Measurements from ENCODE around the gene KRT23.

KRT23 gene

DNA sequence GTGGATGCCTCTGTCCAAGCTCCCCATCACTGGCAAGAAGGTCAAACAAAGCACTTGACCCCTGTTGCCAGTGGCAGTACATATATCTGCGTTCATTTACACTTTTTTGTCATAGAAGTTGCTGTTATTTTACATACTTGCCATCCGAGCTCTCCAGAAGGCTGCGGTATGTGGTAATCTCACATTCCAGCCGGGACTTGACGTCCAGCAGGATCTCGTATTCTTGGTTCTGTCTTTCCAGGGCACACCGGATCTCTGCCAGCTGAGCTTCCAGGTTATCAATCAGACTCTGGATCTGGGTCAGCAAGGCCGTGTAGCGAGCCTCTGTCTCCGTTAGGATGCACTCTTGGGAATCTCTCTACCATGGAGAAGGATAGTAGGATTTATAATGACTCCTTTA lies 22.7 kb upstream of the KRT23 start:
- TF ChIP-seq, protein P1, sequence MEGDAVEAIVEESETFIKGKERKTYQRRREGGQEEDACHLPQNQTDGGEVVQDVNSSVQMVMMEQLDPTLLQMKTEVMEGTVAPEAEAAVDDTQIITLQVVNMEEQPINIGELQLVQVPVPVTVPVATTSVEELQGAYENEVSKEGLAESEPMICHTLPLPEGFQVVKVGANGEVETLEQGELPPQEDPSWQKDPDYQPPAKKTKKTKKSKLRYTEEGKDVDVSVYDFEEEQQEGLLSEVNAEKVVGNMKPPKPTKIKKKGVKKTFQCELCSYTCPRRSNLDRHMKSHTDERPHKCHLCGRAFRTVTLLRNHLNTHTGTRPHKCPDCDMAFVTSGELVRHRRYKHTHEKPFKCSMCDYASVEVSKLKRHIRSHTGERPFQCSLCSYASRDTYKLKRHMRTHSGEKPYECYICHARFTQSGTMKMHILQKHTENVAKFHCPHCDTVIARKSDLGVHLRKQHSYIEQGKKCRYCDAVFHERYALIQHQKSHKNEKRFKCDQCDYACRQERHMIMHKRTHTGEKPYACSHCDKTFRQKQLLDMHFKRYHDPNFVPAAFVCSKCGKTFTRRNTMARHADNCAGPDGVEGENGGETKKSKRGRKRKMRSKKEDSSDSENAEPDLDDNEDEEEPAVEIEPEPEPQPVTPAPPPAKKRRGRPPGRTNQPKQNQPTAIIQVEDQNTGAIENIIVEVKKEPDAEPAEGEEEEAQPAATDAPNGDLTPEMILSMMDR (IDR thresholded peaks at IDR 0.05; ENCODE audit: low read depth, low read length) = no peak

DNA sequence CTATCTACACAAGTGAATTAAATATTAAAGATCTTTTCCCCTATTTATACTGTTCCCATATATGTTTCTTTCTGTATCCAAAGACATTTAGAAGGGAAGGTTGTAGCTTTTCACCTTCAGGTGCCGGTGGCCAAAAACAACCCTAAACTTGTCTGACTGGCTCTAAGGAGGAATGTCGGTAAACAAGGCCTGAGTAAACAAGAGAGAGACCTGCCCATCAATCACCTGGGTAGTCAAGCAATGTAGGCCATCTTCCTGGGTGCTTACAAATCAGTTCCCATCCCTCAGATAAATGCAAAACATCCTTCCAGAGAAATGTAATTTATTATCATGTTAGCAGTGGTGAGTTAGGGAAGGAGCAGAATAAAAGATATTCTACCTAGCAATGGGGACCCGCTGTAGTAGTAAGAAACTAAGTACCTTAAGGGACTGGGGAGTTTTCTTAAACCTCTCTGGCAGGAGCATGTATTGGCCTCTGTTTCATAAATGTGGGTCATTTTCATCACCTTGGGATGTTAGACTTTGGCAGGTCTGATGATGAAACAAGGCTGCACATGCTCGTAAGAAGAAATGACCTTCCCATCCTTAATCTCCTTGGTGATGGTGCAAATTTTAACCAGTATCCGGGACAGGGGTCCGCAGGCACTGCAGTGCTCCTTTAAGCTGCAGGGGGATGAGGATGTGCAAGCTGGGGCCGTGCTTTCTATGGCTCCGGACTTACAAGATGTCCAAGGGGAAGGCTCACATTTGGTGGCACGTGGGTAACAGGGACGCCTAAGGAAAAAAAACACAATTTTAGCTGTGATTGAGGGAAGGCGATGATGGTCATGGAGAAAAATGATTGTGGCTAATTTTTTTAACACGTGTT lies 20.9 kb upstream of the KRT23 start:
- TF ChIP-seq, protein P1 (IDR thresholded peaks at IDR 0.05; ENCODE audit: low read depth, low read length) = no peak

More for the DNA sequence above, 22.7 kb upstream of the KRT23 start:
- H3K4me3 ChIP-seq (ENCODE audit: low read depth, low read length) = 0 out of 2 replicates have a peak overlapping the region, but pooled peaks have one; percentile 9

DNA sequence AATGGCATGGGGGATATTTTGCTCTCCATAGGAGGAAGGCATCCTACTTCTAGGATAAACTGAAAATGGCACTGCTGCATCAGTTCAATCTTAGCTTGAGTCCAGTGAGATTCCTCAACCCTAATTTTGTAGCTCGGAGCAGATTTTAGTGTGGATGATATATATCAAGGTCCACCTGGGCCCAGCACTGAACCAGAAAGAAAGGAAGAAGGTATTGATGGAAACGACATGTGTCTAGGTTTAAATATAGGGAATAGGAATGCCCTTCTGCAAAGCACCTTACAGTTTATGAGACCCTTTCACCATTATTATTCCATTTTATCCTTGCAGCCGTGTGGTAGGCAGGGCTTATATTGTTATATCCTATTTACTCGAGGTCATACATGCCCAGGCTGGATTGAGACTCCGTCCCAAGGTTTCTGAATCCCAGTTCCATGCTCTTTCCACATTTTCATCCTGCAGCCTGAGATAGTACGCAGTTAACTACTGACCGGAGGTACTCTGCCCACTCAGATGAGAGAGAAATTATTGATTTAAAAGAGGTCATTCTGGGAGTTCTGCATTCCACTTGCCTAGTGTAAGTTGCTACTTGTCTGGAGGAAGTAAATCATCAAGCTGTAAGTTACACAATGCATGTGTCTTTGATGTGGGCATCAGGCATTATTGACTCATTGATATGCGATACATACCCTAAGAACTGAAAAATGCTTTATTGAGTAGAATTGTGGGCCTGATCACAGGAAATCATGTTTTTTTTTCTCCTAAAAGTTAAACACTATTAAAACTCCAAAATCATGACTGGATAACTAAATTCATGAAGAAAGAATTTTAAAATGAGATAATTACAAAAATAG lies 19.2 kb upstream of the KRT23 start:
- TF ChIP-seq, protein P1 (IDR thresholded peaks at IDR 0.05; ENCODE audit: low read depth, low read length) = no peak
- no peak overlapping the region for H3K4me3 ChIP-seq (ENCODE audit: low read depth, low read length)

More for the DNA sequence above, 20.9 kb upstream of the KRT23 start:
- H3K4me3 ChIP-seq (ENCODE audit: low read depth, low read length) = no peak overlapping the region

DNA sequence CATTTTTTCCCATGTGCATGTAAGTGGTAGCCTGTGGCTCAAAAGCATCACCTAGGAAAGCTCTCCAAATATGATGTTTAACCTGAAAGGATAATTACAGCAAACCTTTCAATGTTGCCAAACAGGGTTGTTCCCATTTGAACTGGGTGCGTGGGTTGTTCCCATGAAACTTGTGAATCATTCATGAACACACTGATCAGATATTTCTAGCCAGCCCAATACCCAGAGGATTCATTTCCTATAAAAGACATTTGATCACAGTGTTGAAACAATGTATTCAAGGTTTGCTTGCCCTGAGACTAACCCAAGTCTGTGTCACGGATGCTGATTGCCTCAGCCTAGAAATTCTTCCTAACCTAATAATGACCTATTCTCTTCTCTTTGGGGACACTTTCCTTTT lies 16.4 kb upstream of the KRT23 start:
- no peak overlapping the region for H3K4me3 ChIP-seq (ENCODE audit: low read depth, low read length)
- TF ChIP-seq, protein P1 (IDR thresholded peaks at IDR 0.05; ENCODE audit: low read depth, low read length) = no peak

DNA sequence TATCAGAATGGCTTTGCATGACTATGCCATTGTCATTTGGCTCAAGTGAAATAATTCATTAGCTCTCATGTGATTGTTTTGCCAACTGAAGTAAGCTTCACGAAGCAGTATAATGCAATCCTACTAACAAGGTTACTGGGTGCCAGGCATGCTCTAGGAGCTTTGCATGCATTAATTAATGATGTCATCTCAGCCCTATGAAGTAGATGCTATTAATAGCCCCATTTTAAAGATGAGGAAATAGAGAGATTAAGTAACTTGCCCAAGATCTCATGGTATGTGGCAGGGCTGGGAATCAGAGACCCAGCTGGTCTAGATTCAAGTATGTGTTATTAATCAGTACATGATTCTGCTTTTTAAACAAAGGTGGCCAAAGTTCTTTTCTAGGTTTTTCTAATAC lies 15.2 kb upstream of the KRT23 start:
- no peak overlapping the region for H3K4me3 ChIP-seq (ENCODE audit: low read depth, low read length)
- TF ChIP-seq, protein P1 (IDR thresholded peaks at IDR 0.05; ENCODE audit: low read depth, low read length) = no peak

DNA sequence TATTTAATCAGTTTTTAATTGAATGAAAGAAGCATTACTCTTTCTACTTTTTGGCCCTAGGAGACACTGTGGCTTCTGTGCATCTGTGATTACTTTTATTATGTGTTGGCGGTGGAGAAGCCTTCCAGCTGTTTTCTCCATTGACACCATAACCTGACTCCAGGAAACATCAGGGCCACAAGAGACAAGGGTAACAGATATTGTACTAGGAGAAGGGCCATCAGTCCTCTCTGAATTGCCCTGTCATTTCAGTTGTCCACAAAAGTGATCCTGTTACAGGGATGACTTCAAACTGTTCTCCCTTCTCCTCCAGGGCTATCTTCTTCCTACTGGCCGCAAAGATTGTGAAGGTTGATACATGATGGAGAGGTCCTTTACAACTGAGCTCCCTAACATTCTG lies 14.7 kb upstream of the KRT23 start:
- TF ChIP-seq, protein P1 (IDR thresholded peaks at IDR 0.05; ENCODE audit: low read depth, low read length) = no peak
- no peak overlapping the region for H3K4me3 ChIP-seq (ENCODE audit: low read depth, low read length)

All from WI38 (cell line).